Measurements from ENCODE around the gene MDM1.
A peak's percentile ranks its signal among the peaks of the same experiment; 100 is the strongest.

The MDM1 gene

GRCh38 chr12:68331869-68332727, at the start of gene MDM1:
TSS of gene MDM1 (minus strand) at chr12:68332362. CDS start at chr12:68332245, 117 bp downstream.
- peak; percentile 98 to 99 for DNase-seq

- no peak for DNase-seq
These were observed 49.5 kb upstream of the MDM1 start for GRCh38 chr12:68381476-68382219.

- no peak for DNase-seq
These were observed 46.9 kb upstream of the MDM1 start for GRCh38 chr12:68378872-68379606.

GRCh38 chr12:68377881-68378280, 45.7 kb upstream of the MDM1 start:
- DNase-seq, result no peak

GRCh38 chr12:68376901-68377300, 44.7 kb upstream of the MDM1 start:
- no peak for DNase-seq

- no peak for DNase-seq
These were observed 43.9 kb upstream of the MDM1 start for GRCh38 chr12:68375756-68376695.

- DNase-seq, result no peak
These were observed 42.3 kb upstream of the MDM1 start for GRCh38 chr12:68374307-68374982.

GRCh38 chr12:68370667-68371066, 38.5 kb upstream of the MDM1 start:
- no peak for DNase-seq

GRCh38 chr12:68370006-68370590, 37.9 kb upstream of the MDM1 start:
- no peak for DNase-seq

GRCh38 chr12:68368327-68368726, 36.2 kb upstream of the MDM1 start:
- DNase-seq, result no peak

- DNase-seq, result no peak
These were observed 35.7 kb upstream of the MDM1 start for GRCh38 chr12:68367903-68368302.

GRCh38 chr12:68367116-68367515, 35.0 kb upstream of the MDM1 start:
- no peak for DNase-seq

GRCh38 chr12:68364893-68365725, 32.9 kb upstream of the MDM1 start:
- peak; percentile 3 to 29 for DNase-seq

GRCh38 chr12:68364328-68364727, 32.2 kb upstream of the MDM1 start:
- DNase-seq, result no peak

- DNase-seq, result no peak
These were observed 29.8 kb upstream of the MDM1 start for GRCh38 chr12:68361953-68362352.

- DNase-seq, result no peak
These were observed 27.5 kb upstream of the MDM1 start for GRCh38 chr12:68359674-68360073.

GRCh38 chr12:68358532-68359485, 26.6 kb upstream of the MDM1 start:
- peak; percentile 17 to 61 for DNase-seq

- DNase-seq, result no peak
These were observed 24.8 kb upstream of the MDM1 start for GRCh38 chr12:68356986-68357385.

Data from hippocampal formation (tissue), 2 donors.